Peyer's patch (tissue), 4 donors: ENCODE results near the gene PLOD1.

ENCODE experiments used
- CTCF ChIP-seq, 6 experiments: fragments of 450-650 bp in 4 of 6; fragments of 200-600 bp in 2 of 6; sonication (generic) in 1 of 6; IDR thresholded peaks; one replicate each; pipeline ENCODE4 v1.5.1; 2017 to 2019; ENCODE audit warnings: antibody characterized with exemption in 6 of 6, mild to moderate bottlenecking in 3 of 6, moderate library complexity in 1 of 6
- POLR2A ChIP-seq, 2 donors: fragments of 450-650 bp; IDR thresholded peaks; one replicate each; pipeline ENCODE4 v1.5.1; 2017; ENCODE audit warnings: antibody characterized with exemption in 2 of 2, mild to moderate bottlenecking in 2 of 2, moderate library complexity in 2 of 2

DNA sequence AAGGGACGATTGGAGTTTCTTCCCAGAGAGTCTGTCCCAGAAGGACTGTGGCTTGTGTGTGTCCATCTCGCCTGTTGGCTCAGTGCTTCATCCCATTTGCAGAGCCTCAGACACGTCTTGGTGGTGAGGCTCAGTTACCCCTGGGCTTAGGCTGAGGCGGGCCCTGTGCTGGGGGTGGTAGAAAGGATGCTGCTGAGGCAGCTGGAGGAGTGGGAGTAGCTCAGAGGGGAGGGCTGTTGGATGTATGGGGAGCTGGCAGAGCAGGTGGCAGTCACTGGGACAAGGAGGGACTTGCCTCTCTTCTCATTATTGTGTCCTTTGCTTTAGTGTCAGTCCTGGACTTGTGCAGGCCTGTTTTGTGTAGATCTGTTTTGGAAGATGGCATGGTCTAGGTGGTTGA lies 77.5 kb downstream of the PLOD1 start:
- TF ChIP-seq CTCF (IDR thresholded peaks at IDR 0.05) (no peak), POLR2A (IDR thresholded peaks at IDR 0.05) (no peak)
